Hepatocyte (in vitro differentiated cells): ENCODE data around the gene TMEM9B. TPM values are rescaled to one million over a fixed set of nuclear protein-coding genes. Genes with fewer than 3 reads are reported as not detected.

Source experiments
- DNase-seq: peaks from one replicate; pipeline ENCODE4 v3.0.0-alpha.2; 2016; ENCODE audit warnings: low spot score
- H2AFZ ChIP-seq: fragments of 200-600 bp; sonication (generic); 2 replicates; pipeline ENCODE4 v1.6.0; 2016; ENCODE audit warnings: antibody characterized with exemption, mild to moderate bottlenecking
- H3K27ac ChIP-seq: fragments of 200-600 bp; sonication (generic); 2 replicates; pipeline ENCODE4 v1.5.1; 2016; ENCODE audit warnings: mild to moderate bottlenecking
- H3K27me3 ChIP-seq: fragments of 200-600 bp; sonication (generic); 2 replicates; pipeline ENCODE4 v1.6.1; 2016
- H3K36me3 ChIP-seq: fragments of 200-600 bp; sonication (generic); replicated peaks from 2 replicates; pipeline ENCODE4 v1.5.1; 2016; ENCODE audit warnings: low read depth; ENCODE audit not compliant: insufficient read depth
- H3K4me1 ChIP-seq: fragments of 200-600 bp; sonication (generic); 2 replicates; pipeline ENCODE4 v1.5.1; 2016; ENCODE audit warnings: mild to moderate bottlenecking, moderate library complexity; ENCODE audit not compliant: insufficient read depth
- H3K4me2 ChIP-seq: fragments of 200-600 bp; sonication (generic); 2 replicates; pipeline ENCODE4 v1.6.0; 2016
- H3K4me3 ChIP-seq: fragments of 200-600 bp; sonication (generic); 2 replicates; pipeline ENCODE4 v1.5.1; 2016; ENCODE audit warnings: mild to moderate bottlenecking
- H3K79me2 ChIP-seq: fragments of 200-600 bp; sonication (generic); 2 replicates; pipeline ENCODE4 v1.6.0; 2017; ENCODE audit warnings: mild to moderate bottlenecking
- H3K9me2 ChIP-seq: fragments of 200-600 bp; sonication (generic); replicated peaks from 2 replicates; pipeline ENCODE4 v1.6.0; 2017; ENCODE audit warnings: mild to moderate bottlenecking; ENCODE audit not compliant: insufficient read depth
- H3K9me3 ChIP-seq: fragments of 200-600 bp; sonication (generic); 2 replicates; pipeline ENCODE4 v1.5.1; 2016; ENCODE audit warnings: low read depth, mild to moderate bottlenecking
- H4K20me1 ChIP-seq: fragments of 200-600 bp; sonication (generic); 2 replicates; pipeline ENCODE4 v1.6.0; 2016; ENCODE audit warnings: mild to moderate bottlenecking; ENCODE audit not compliant: insufficient read depth, poor library complexity, severe bottlenecking
- CTCF ChIP-seq: fragments of 200-600 bp; sonication (generic); IDR thresholded peaks from 2 replicates; pipeline ENCODE4 v1.5.1; 2016; ENCODE audit warnings: antibody characterized with exemption, mild to moderate bottlenecking; ENCODE audit not compliant: poor library complexity
- EZH2 ChIP-seq: fragments of 200-600 bp; sonication (generic); IDR thresholded peaks from 2 replicates; pipeline ENCODE4 v1.6.1; 2016; ENCODE audit warnings: antibody characterized with exemption, mild to moderate bottlenecking, borderline replicate concordance
- EZH2phosphoT487 ChIP-seq: fragments of 200-600 bp; sonication (generic); IDR thresholded peaks from one replicate; pipeline ENCODE4 v1.6.1; 2018; ENCODE audit warnings: antibody characterized with exemption, mild to moderate bottlenecking, low read depth, moderate library complexity; ENCODE audit not compliant: unreplicated experiment, severe bottlenecking
- WGBS: methylation state at CpG from one replicate; pipeline ENCODE4 v1.1.6; 2016; ENCODE audit warnings: low lambda C conversion rate; ENCODE audit errors: missing lambda C conversion rate; 5-methylcytosine and 5-hydroxymethylcytosine counted together
- polyA plus RNA-seq: library from polyadenylated mRNA; unstranded; fragments of >200 nt; fragmentation: Nextera tagmentation; extraction: Ambion mirVana; gene quantifications from 2 replicates; pipeline ENCODE4 v1.2.1, GENCODE V29; 2016
- total RNA-seq: library from RNA; depleted of rRNA; stranded (reverse); fragments of >200 nt; gene quantifications from 2 replicates; pipeline ENCODE4 v1.2.3, GENCODE V29; 2014

Gene TMEM9B
- total and polyA plus RNA-seq, 2 experiments from 2014 or later: 47.4 to 69.6 TPM

GRCh38 chr11:8942518-8943066, 21.6 kb downstream of the TMEM9B start, which contains the start of gene ASCL3:
Gene ASCL3 (minus strand): TSS chr11:8943016. CDS start chr11:8938161, 4,855 bp downstream.
- TF ChIP-seq EZH2phosphoT487 (no peak), EZH2 (no peak), CTCF (no peak)
- Histone ChIP-seq H3K36me3 (no peaks in the 10 kb centered on the region), H3K4me2 (no peak within 1 kb of the TSS), H3K27ac (no peak within 1 kb of the TSS), H3K9me2 (no peaks in the 10 kb centered on the region), H3K27me3 (no peaks in the 10 kb centered on the region), H4K20me1 (no peaks in the 10 kb centered on the region), H3K4me3 (no peak within 1 kb of the TSS), H3K4me1 (no peaks in the 10 kb centered on the region), H3K9me3 (no peaks in the 10 kb centered on the region), H3K79me2 (no peaks in the 10 kb centered on the region), H2AFZ (no peak within 1 kb of the TSS)
- WGBS: 78% methylated on average over 5 of the region's 5 CpGs
- DNase-seq: no peak

GRCh38 chr11:8941341-8942103, 22.7 kb downstream of the TMEM9B start:
- Histone ChIP-seq H3K27ac (no peak overlapping the region), H3K4me1 (no peaks in the 10 kb centered on the region), H3K4me2 (no peak overlapping the region), H3K27me3 (no peaks in the 10 kb centered on the region), H3K4me3 (no peak overlapping the region), H2AFZ (no peak overlapping the region), H3K79me2 (no peaks in the 10 kb centered on the region), H4K20me1 (no peaks in the 10 kb centered on the region), H3K9me2 (no peaks in the 10 kb centered on the region), H3K36me3 (no peaks in the 10 kb centered on the region), H3K9me3 (no peaks in the 10 kb centered on the region)
- no peak for TF ChIP-seq EZH2
- no peak for TF ChIP-seq EZH2phosphoT487
- no peak for TF ChIP-seq CTCF
- DNase-seq: no peak
- 80% methylated on average over 8 of the region's 8 CpGs for WGBS

- no peaks in the 10 kb centered on the region for H3K9me2 ChIP-seq
- no peak overlapping the region for H3K4me3 ChIP-seq
- no peaks in the 10 kb centered on the region for H3K27me3 ChIP-seq
- no peak for TF ChIP-seq EZH2phosphoT487
- TF ChIP-seq CTCF: no peak
- TF ChIP-seq EZH2: no peak
- WGBS: 89% methylated on average over 14 of the region's 14 CpGs
- H3K4me1 ChIP-seq: no peaks in the 10 kb centered on the region
- no peak for DNase-seq
- H4K20me1 ChIP-seq: no peaks in the 10 kb centered on the region
- no peaks in the 10 kb centered on the region for H3K9me3 ChIP-seq
- no peaks in the 10 kb centered on the region for H3K36me3 ChIP-seq
- no peak overlapping the region for H3K4me2 ChIP-seq
- no peak overlapping the region for H3K27ac ChIP-seq
- H2AFZ ChIP-seq: no peak overlapping the region
- H3K79me2 ChIP-seq: no peaks in the 10 kb centered on the region
Measured at GRCh38 chr11:8937659-8938058, 26.6 kb downstream of the TMEM9B start.
